Measurements from ENCODE around the gene GNB1L.
"Not testable (repeated sequence)": the region's sequence is repeated elsewhere in the genome, so short reads cannot be mapped to it uniquely, and the experiment has no call there.

The GNB1L gene

DNA sequence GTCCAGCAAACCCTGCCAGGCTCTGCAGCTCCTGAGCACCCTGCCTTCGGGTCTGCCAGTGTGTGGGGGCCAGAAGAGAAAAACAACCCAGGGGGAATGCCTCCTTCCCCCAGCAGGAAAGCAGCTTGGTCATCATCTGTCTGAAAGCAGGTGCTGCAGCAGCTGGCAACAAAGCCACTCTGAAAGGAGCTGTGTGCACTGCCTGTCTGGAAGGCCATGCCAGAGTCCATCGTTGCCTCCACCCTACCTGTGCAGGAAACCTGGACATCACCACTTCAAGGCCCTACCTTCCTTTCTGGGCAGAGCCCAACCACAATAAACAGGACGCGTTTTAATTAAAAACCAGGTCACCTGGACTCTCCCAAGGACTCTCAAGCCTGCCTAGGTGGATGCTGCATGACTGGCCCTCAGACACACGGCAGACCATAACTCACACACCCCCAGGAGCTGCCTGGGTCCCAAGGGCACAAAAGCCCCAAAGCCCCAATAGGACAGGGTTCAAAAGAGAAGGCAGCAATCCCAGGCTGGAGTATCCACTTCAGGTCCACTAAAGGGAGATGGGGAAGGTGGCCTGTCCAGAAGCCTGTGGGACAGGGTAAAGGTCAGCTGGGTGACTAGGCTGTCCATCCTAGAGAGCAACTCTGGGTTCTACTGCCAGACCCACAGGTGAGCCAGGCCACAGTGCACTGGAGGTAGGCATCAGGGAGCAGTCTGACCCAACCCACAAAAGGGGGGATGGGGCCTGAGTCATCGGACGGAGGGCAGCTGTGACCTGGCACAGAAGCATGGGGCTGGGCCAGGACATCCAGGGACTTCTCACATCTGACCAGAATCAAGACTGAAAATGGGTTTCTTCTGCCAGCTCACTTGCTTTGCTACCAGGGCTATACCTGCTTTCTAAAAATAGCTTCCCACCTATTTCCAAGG lies 6.1 kb downstream of the GNB1L start:
- peak in 1 of 10 donors; percentile 13 for DNase-seq
- intact Hi-C loops (cut with DNase I) = no loop called here

DNA sequence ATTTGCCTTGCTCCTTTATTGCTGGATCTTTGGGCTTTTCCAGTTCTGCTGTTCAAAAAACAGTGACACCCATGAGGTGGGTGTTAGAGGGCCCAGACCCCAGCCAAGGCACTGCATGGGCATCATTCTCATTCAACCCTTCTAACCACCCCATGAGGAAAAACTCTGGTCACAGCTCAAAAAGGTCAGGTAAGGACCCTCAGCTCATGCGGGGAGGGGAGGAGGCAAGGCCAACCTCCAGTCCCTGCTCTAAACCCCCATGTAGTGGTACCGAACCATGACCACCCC lies 7.4 kb downstream of the GNB1L start:
- no peak for DNase-seq
- intact Hi-C loops (cut with DNase I) = no loop called here

DNA sequence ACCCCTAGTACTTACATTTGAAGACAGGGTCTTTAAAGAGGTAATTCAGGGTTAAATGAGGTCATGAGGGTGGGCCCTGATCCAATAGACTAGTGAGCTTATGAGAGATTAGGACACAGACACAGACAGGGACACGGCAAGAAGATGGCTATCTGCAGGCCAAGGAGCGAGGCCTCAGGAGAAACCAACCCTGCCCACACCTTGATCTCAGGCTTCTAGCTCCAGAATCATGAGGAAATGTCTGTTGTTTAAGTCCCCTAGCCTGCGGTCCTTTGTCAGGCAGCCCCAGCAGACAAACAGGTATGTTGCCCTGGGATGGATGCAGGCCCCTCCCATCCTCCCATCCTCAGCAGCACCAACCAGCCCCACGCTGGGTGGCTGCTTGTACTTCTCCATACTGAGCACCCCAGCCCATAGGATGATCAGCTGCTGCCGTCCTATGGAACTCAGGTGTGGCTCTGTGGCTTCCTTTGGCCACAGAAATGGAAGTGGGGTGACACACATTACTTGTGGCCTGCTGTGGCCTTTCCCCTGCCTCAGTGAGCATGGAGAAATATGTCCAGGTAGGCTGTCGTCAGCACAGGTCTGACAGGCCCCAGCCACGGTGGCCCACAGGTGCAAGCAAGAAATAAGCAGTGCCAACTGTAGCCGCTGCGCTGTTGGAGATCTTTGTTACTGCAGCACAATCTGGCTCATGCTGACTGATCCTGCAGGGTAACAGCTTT lies 7.9 kb downstream of the GNB1L start:
- no peak for DNase-seq
- intact Hi-C loops (cut with DNase I) = no loop called here

- peak in 1 of 10 donors; percentile 15 for DNase-seq
- intact Hi-C loops (cut with DNase I) = no loop called here
Measured at GRCh38 chr22:19845054-19845722, 9.5 kb downstream of the GNB1L start.

DNA sequence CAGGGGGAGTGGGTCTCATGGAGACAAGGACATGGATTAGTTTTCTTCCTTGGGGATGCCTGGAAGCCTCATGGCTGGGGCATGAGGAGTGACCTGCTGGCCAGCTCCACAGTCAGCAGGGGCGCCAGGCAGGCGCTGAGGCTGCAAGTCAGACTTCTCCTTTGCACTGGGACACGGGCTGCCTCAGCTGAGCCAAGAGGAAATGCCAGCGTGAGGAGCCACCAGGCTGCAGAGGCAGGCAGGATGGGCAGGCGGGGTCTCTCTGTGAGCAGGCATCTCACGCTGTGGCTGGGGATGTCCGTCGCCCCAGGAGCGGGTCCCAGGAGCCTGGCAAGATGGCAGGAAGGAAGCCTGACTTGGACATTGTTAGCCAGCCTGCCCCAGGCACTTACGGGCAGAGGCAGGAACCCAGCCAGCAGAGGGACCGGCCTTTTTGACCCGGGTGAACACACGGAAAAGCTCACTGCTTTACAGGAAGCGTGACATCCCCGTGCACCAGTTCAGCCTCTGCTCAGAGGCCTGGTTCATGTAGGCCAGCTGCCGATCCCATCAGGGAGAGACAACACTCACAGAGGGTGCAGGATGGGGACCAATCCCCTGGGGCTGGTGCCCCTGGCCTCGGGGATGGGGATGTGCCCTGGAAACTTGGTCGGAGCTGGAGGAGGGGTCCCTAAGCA lies 10.2 kb downstream of the GNB1L start:
- peak in 3 of 10 donors; percentile 19 to 92 (median 56) for DNase-seq
- intact Hi-C loops (cut with DNase I) = no loop called here

DNA sequence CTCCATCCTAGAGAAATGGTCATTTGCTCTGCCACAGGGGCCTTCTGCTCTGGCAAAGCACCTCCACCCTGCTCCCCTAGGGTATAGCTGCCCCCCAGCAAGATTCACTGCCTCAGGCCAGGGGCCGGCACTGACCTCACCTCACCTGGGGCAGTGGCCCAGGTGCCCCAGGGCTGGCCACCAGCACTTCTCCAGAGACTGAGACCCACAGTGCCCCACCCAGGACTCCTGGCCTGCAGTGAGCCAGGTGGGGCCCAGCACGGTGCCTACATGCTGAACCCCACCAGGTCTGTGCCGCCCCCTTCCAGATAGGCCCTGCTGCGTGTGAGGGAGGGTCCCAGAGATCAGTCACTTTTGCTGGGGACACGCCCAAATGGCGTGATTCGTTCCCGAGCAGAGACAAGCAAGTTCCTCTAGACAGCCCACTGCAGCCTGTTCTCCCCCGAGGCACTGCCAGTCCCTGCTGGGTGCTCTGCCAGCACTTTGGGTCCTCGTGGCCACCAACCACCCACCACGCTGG lies 10.8 kb downstream of the GNB1L start:
- intact Hi-C loops (cut with DNase I) = no loop called here
- no peak for DNase-seq

DNA sequence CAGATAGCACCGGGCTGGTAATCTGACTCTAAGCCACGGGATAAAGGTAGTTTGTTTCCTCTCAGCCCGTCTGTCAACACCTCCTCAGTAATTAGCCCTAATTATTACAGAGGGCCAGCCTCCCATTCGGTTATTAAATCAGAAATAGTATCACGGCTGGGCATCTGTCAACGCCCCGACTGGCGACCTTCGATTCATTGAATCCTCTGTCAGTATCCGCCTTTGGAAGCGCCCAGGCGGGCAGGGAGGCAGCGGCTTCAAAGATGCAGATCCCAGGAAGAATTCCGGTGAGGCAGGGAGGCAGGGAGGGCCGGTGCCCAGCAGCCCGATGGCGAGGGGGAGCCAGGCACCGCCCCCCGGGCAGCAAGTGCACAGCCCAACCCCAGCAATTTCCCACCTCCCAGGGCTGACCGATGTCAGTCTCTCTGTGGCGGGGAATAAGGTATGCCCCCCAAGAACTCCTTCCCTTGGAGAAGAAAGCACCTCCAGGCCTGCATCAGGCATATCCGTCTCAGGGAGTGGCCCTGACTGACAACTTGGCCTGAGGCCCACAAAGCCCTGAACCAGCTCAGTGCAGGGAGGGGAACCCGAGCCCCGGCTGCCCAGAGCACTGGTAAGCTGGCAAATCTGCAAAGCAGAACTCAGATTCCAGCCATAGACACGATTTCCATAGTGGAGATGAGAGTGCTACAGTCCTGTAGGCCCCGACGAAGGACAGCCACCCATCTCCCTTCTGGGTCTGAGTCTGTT lies 11.4 kb downstream of the GNB1L start:
- intact Hi-C loops (cut with DNase I) = no loop called here
- peak in 2 of 10 donors; percentile 17 to 62 for DNase-seq

DNA sequence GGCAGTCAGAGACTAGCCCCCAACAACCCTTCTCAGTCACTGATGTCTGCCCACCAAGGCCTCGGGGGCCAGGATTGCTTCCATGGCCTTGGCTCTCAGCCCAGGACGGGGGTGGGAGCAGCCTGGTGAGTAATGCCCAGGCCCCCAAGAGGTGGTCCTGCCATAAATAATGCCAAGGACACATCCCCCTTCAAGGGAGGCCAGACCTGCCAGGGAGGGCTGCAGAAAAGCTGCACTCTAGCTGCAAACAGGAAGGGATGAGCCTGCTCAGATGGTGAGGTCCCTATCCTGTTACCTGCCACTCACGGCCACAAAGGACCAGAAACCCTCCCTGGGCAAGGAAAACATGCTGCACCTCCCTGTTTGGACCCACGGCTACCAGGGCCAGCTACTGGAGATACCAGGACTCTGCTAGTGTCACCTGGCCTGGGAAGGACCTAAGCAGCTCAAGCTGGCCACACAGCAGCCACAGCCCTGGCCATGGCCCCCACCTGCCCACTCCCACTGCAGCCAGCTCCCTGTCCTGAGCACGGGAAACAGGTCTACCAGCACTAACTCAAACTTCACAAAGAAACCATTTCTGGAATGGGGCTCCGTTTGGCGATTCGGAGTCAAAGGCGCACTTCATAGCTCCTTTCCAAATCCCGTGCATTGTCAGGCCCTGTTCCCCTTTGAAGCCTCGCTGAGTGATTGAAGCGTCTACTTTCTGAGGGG lies 12.1 kb downstream of the GNB1L start:
- peak in 2 of 10 donors; percentile 19 to 35 for DNase-seq
- intact Hi-C loops (cut with DNase I) = no loop called here

DNA sequence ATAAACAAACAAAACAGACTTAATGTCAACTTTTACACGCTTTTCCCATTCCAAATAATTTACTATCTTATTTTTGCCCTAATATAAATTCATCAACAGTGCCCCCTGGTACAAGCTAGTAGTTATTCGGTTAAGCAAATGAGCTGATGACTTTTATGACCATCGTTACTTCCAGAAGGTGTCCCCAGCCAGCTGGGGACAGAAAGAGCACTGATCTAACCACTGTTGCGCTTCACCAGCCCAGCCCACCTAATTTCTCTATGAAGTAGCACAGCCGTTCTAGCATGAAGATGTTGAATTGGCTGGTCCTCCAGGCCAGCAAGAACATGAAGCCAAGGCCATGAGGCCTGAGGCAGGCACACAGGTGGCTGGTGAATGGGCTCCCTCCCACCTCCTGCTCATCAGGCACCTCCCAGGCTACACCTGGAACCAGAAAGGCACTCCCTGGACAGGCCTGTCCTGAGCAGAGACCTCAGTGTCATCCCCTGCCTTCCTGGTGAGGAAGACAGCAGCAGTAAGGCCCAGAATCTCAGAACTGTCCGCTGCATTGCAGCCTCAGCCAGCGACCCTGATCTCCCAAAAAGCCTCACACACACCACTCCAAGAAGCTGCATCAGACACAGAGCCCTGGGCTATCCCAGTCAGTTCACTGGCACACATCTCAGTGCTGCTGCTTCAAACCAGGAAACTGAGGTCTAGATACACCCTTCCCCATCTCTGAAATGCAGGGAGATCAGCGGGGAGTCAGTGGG lies 12.9 kb downstream of the GNB1L start:
- DNase-seq = peak in 1 of 10 donors; percentile 11
- intact Hi-C loops (cut with DNase I) = no loop called here

- intact Hi-C loops (cut with DNase I) = no loop called here
- no peak for DNase-seq
Measured at GRCh38 chr22:19840955-19841640, 13.6 kb downstream of the GNB1L start.

- intact Hi-C loops (cut with DNase I) = no loop called here
- DNase-seq = no peak
Measured at GRCh38 chr22:19840059-19840458, 14.6 kb downstream of the GNB1L start.

GRCh38 chr22:19837915-19838314 lies 16.8 kb downstream of the GNB1L start:
- intact Hi-C loops (cut with DNase I) = no loop called here
- DNase-seq = no peak

DNA sequence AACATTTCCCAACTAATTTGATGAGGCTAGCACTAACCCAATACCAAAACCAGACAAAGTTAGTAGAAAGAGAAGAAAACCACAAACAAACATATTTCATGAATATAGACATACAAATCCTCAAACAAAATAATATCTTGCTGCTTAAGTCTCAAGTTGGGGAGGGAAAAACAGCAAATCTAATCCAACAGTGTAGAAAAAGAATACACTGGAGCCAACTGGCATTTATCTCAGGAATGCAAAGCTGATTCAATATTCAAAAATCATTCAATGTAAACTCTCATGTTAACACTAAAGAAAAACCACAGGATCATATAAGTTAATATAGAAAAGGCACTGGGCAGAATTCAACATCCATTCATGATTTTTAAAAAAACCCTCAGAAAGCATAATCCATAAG lies 18.2 kb downstream of the GNB1L start:
- no peak for DNase-seq
- intact Hi-C loops (cut with DNase I) = no loop called here

DNA sequence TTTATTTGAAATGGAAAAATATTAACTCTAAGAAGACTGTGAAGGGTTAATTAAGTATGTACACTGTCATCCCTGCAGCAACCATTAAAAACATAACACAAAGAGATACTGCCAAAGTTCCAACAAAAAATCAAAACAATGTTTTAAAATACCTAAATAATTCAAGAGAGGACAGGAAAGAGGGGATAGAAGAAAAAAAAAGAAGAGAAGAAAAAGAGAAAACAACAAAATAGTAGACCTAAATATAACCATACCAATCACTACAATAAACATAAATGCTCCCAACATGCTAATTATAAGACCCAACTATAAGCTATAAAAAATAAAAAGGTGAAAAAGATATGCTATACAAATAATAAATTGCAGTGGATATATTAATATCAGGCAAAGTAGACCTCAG lies 20.1 kb downstream of the GNB1L start:
- intact Hi-C loops (cut with DNase I) = no loop called here
- DNase-seq = no peak

DNA sequence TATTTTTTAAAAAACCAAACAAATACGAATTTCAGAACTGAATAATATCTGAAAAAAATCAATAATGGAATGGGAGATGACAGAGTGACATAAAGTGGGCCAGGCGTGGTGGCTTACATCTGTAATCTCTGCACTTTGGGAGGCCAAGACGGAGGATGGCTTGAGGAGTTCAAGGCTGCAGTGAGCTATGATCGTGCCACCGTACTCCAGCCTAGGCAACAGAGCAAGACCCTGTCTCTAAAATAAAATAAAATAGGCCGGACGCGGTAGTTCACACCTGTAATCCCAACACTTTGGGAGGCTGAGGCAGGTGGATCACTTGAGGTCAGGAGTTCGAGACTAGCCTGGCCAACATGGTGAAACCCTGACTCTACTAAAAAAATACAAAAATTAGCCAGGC lies 21.3 kb downstream of the GNB1L start:
- DNase-seq = peak in 1 of 10 donors; percentile 8
- intact Hi-C loops (cut with DNase I) = not testable (repeated sequence)

GRCh38 chr22:19832476-19833108 lies 22.1 kb downstream of the GNB1L start:
- intact Hi-C loops (cut with DNase I) = no loop called here
- peak in 4 of 10 donors; percentile 4 to 21 (median 7) for DNase-seq

DNA sequence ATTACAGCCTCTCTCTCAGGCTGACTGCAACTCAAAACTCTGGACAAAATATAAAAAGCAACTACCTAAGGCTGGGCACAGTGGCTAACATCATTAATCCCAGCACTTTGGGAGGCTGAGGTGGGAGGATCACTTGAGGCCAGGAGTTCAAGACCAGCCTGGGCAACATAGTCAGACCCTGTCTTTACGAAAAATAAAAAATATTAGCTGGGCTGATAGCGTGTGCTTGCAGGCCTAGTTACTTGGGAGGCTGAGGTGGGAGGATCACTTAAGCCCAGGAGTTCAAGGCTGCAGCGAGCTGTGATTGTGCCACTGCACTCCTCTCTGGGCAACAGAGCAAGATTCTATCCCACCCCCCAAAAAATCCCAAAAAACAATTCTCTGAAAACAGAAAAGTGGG lies 22.7 kb downstream of the GNB1L start:
- intact Hi-C loops (cut with DNase I) = not testable (repeated sequence)

More for the DNA sequence above, 22.7 kb downstream of the GNB1L start:
- DNase-seq = not testable (repeated sequence)
